GM18505 (cell line): ENCODE results near the gene EDC3.

Source experiments
- ATAC-seq: cut with Tn5 transposase; IDR thresholded peaks from one replicate; pipeline ENCODE4 v1.9.1; 2021; ENCODE audit not compliant: unreplicated experiment
- POLR2A ChIP-seq: IDR thresholded peaks from 4 replicates; pipeline ENCODE4 v1.6.1; 2011; ENCODE audit warnings: borderline replicate concordance; ENCODE audit not compliant: insufficient read depth, insufficient read length; ENCODE audit errors: extremely low read depth

Gene EDC3

GRCh38 chr15:74595271-74595670, 100.6 kb downstream of the EDC3 start:
- ATAC-seq = no peak
- TF ChIP-seq POLR2A = no peak

- ATAC-seq = no peak
- no peak for TF ChIP-seq POLR2A
These were observed 101.4 kb downstream of the EDC3 start for GRCh38 chr15:74594455-74594854.

GRCh38 chr15:74593122-74593521, 102.7 kb downstream of the EDC3 start:
- no peak for ATAC-seq
- TF ChIP-seq POLR2A = no peak

DNA sequence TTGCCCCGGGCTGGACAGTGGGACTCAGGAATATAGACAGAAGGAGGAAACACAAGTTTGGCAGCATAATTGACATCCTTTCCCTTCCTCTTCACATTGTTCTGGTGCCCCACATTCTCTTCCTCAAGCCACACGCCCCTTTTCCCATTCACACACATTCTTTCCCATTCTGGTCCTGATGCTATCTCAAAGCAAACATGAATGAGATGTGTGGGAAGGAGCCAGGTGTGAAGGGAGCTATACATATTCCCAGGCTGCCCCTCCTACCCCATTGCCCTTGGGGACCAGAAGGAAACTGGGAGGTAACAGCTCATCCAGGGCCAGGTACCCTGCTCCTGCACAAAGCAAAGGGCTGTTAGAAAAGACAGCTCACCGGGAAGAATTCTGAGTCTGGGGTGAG, 103.6 kb downstream of the EDC3 start:
- TF ChIP-seq POLR2A = no peak
- no peak for ATAC-seq

DNA sequence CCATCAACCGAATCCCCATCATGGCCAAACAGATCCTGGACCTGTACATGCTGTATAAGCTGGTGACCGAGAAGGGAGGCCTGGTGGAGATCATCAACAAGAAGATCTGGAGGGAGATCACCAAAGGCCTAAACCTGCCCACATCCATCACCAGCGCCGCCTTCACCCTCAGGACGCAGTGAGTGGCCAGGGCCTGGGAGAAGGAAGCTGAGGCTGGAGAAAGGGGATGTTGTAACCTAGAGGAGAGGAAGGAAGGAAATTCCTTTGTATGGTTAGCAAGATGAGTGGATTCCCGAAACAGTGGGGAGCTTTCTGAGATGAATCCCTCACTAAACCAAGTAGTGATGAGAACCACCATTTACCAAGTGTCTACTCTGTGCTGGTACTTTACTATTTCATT, 106.0 kb downstream of the EDC3 start:
- TF ChIP-seq POLR2A = no peak
- ATAC-seq = no peak

- no peak for TF ChIP-seq POLR2A
- no peak for ATAC-seq
These were observed 110.0 kb downstream of the EDC3 start for GRCh38 chr15:74585857-74586256.

DNA sequence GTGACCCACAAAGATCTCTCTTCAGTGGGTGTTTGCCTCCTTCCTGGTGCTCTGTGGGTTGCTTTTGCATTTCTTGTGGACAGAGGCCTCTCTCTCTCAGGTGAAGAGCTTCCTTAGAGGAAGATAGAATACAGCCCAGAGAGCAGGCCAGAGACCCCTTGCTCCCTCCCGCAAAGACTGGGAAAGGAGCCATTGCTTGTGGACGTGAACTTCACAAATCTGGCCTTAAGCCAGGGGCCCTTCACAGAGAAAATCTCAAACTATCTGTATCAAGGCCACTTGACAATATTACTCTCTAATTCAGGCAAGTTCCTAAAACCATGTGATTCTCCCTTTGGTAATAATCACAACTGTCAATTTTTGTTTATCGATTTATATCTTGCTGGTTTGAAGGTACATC, 110.6 kb downstream of the EDC3 start:
- no peak for ATAC-seq
- TF ChIP-seq POLR2A = no peak

GRCh38 chr15:74584779-74585178, 111.0 kb downstream of the EDC3 start:
- TF ChIP-seq POLR2A = no peak
- ATAC-seq = no peak

- no peak for TF ChIP-seq POLR2A
These were observed 111.6 kb downstream of the EDC3 start for GRCh38 chr15:74584204-74584603.

More at GRCh38 chr15:74584204-74584603, 111.6 kb downstream of the EDC3 start:
- no peak for ATAC-seq
